Measurements from ENCODE around the gene PRR13.

PRR13 gene

DNA sequence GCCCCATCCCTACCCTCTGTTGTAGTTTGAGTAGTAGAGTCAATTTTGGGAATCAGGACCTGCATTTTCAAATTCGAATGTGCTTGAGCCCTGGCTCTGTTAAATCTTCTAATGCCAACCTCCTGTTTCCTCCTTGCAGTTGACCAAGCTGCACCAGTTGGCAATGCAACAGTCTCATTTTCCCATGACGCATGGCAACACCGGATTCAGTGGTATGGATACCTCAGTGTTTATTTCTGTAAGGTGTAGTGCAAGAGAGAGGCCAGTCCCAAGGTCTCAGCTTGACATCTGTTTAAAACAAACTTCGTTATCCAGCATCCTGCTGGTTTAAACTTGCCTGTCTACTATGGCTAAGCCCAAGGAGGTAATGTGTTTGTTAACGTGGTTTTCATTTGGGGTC, 25.5 kb downstream of the PRR13 start:
- TF ChIP-seq EZH2phosphoT487 (conservative IDR thresholded peaks at IDR 0.05; ENCODE audit: low read length) = no peak
- no peak for TF ChIP-seq CTCF (IDR thresholded peaks at IDR 0.05; ENCODE audit: insufficient read depth, low read length, poor library complexity, severe bottlenecking)
- H3K27ac ChIP-seq (ENCODE audit: low read depth, low read length) = no peak overlapping the region
- H3K27me3 ChIP-seq (ENCODE audit: low read length) = no peaks in the 10 kb centered on the region
- H3F3A ChIP-seq (ENCODE audit: insufficient read depth) = peaks cover 22% of the 10 kb centered on the region
- H3K4me2 ChIP-seq (ENCODE audit: low read depth, low read length, poor library complexity, severe bottlenecking) = no peak overlapping the region
- H3K4me3 ChIP-seq (ENCODE audit: insufficient read depth, low read length, poor library complexity, severe bottlenecking) = no peak overlapping the region
- H3K79me2 ChIP-seq (ENCODE audit: insufficient read depth, low read length) = peaks cover 29% of the 10 kb centered on the region
- H4K20me1 ChIP-seq (ENCODE audit: low read depth, low read length) = peaks cover 20% of the 10 kb centered on the region; the same call in 1 of the 2 replicates
- H3K9me3 ChIP-seq (ENCODE audit: insufficient read depth, low read length) = no peaks in the 10 kb centered on the region
- no peak overlapping the region for H2AFZ ChIP-seq (ENCODE audit: low read depth, low read length, severe bottlenecking)
- no peak overlapping the region for H3K9ac ChIP-seq (ENCODE audit: low read length)
- H3K9me2 ChIP-seq (replicated peaks; ENCODE audit: insufficient read depth, low read length) = no peaks in the 10 kb centered on the region
- H3K36me3 ChIP-seq (ENCODE audit: low read length) = peaks cover 75% of the 10 kb centered on the region

DNA sequence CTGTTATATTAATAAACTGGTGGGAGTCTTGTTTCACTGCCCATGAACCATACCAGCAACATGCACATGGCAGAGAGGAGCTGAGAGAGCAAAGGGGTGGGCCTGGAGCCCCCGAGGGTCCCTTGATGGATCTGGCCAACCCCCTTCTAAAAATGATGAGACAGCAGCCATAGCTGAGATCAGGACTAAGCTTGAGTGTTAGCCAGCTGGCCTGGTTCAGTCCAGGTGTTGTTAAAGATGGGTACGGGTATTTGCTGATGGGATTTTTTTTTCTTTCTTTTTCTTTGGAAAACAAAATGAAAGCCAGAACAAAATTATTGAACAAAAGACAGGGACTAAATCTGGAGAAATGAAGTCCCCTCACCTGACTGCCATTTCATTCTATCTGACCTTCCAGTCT, 26.3 kb downstream of the PRR13 start:
- H2AFZ ChIP-seq (ENCODE audit: low read depth, low read length, severe bottlenecking) = no peak overlapping the region
- no peak overlapping the region for H3K4me3 ChIP-seq (ENCODE audit: insufficient read depth, low read length, poor library complexity, severe bottlenecking)
- H3K9me3 ChIP-seq (ENCODE audit: insufficient read depth, low read length) = no peaks in the 10 kb centered on the region
- H3K4me2 ChIP-seq (ENCODE audit: low read depth, low read length, poor library complexity, severe bottlenecking) = no peak overlapping the region
- H3K9ac ChIP-seq (ENCODE audit: low read length) = no peak overlapping the region
- H4K20me1 ChIP-seq (ENCODE audit: low read depth, low read length) = peaks cover 21% of the 10 kb centered on the region; the same call in 1 of the 2 replicates
- peaks cover 75% of the 10 kb centered on the region for H3K36me3 ChIP-seq (ENCODE audit: low read length)
- no peak overlapping the region for H3K27ac ChIP-seq (ENCODE audit: low read depth, low read length)
- peaks cover 29% of the 10 kb centered on the region for H3K79me2 ChIP-seq (ENCODE audit: insufficient read depth, low read length)
- H3K27me3 ChIP-seq (ENCODE audit: low read length) = no peaks in the 10 kb centered on the region
- no peaks in the 10 kb centered on the region for H3K9me2 ChIP-seq (replicated peaks; ENCODE audit: insufficient read depth, low read length)
- H3F3A ChIP-seq (ENCODE audit: insufficient read depth) = peaks cover 26% of the 10 kb centered on the region
- TF ChIP-seq CTCF (IDR thresholded peaks at IDR 0.05; ENCODE audit: insufficient read depth, low read length, poor library complexity, severe bottlenecking) (no peak), EZH2phosphoT487 (conservative IDR thresholded peaks at IDR 0.05; ENCODE audit: low read length) (no peak)

GRCh38 chr12:53468282-53468681, 26.7 kb downstream of the PRR13 start:
- Histone ChIP-seq H3K79me2 (ENCODE audit: insufficient read depth, low read length) (peaks cover 27% of the 10 kb centered on the region), H3K9ac (ENCODE audit: low read length) (no peak overlapping the region), H4K20me1 (ENCODE audit: low read depth, low read length) (peaks cover 21% of the 10 kb centered on the region; the same call in 1 of the 2 replicates), H2AFZ (ENCODE audit: low read depth, low read length, severe bottlenecking) (no peak overlapping the region), H3K27me3 (ENCODE audit: low read length) (no peaks in the 10 kb centered on the region), H3K9me2 (replicated peaks; ENCODE audit: insufficient read depth, low read length) (no peaks in the 10 kb centered on the region), H3K27ac (ENCODE audit: low read depth, low read length) (no peak overlapping the region), H3K36me3 (ENCODE audit: low read length) (peaks cover 72% of the 10 kb centered on the region), H3K9me3 (ENCODE audit: insufficient read depth, low read length) (no peaks in the 10 kb centered on the region), H3K4me3 (ENCODE audit: insufficient read depth, low read length, poor library complexity, severe bottlenecking) (no peak overlapping the region), H3K4me2 (ENCODE audit: low read depth, low read length, poor library complexity, severe bottlenecking) (no peak overlapping the region), H3F3A (ENCODE audit: insufficient read depth) (peaks cover 26% of the 10 kb centered on the region)
- TF ChIP-seq CTCF (IDR thresholded peaks at IDR 0.05; ENCODE audit: insufficient read depth, low read length, poor library complexity, severe bottlenecking) = no peak
- no peak for TF ChIP-seq EZH2phosphoT487 (conservative IDR thresholded peaks at IDR 0.05; ENCODE audit: low read length)
